Measurements from ENCODE around the gene FADD.

FADD gene

GRCh38 chr11:70202920-70203750 lies at the start of gene FADD:
Gene FADD, plus strand, starts transcription at chr11:70203296. Its CDS starts 164 bp downstream, at chr11:70203460.
- DNase-seq (ENCODE audit: low read depth) = peak; percentile 85

- DNase-seq (ENCODE audit: low read depth) = no peak
These were observed 47.7 kb upstream of the FADD start for GRCh38 chr11:70155386-70155785.

- DNase-seq (ENCODE audit: low read depth) = no peak
These were observed 46.6 kb upstream of the FADD start for GRCh38 chr11:70156291-70157037.

- no peak for DNase-seq (ENCODE audit: low read depth)
These were observed 44.9 kb upstream of the FADD start for GRCh38 chr11:70158201-70158600.

- no peak for DNase-seq (ENCODE audit: low read depth)
These were observed 44.2 kb upstream of the FADD start for GRCh38 chr11:70158757-70159389.

GRCh38 chr11:70159627-70160570 lies 43.2 kb upstream of the FADD start:
- no peak for DNase-seq (ENCODE audit: low read depth)

GRCh38 chr11:70161043-70161625 lies 42.0 kb upstream of the FADD start:
- DNase-seq (ENCODE audit: low read depth) = no peak

- DNase-seq (ENCODE audit: low read depth) = no peak
These were observed 38.4 kb upstream of the FADD start for GRCh38 chr11:70164705-70165104.

GRCh38 chr11:70167120-70167519 lies 36.0 kb upstream of the FADD start:
- no peak for DNase-seq (ENCODE audit: low read depth)

- DNase-seq (ENCODE audit: low read depth) = no peak
These were observed 35.2 kb upstream of the FADD start for GRCh38 chr11:70167723-70168404.

GRCh38 chr11:70168405-70168754 lies 34.7 kb upstream of the FADD start:
- no peak for DNase-seq (ENCODE audit: low read depth)

- no peak for DNase-seq (ENCODE audit: low read depth)
These were observed 34.0 kb upstream of the FADD start for GRCh38 chr11:70169127-70169526.

- no peak for DNase-seq (ENCODE audit: low read depth)
These were observed 33.5 kb upstream of the FADD start for GRCh38 chr11:70169632-70170031.

GRCh38 chr11:70170596-70171210 lies 32.4 kb upstream of the FADD start:
- no peak for DNase-seq (ENCODE audit: low read depth)

GRCh38 chr11:70173018-70173417 lies 30.1 kb upstream of the FADD start:
- no peak for DNase-seq (ENCODE audit: low read depth)

GRCh38 chr11:70174547-70175235 lies 28.4 kb upstream of the FADD start:
- DNase-seq (ENCODE audit: low read depth) = no peak

GRCh38 chr11:70175236-70175698 lies 27.8 kb upstream of the FADD start:
- no peak for DNase-seq (ENCODE audit: low read depth)

- DNase-seq (ENCODE audit: low read depth) = no peak
These were observed 26.0 kb upstream of the FADD start for GRCh38 chr11:70176940-70177689.

GRCh38 chr11:70180906-70181305 lies 22.2 kb upstream of the FADD start:
- no peak for DNase-seq (ENCODE audit: low read depth)

Data from GM04504 (cell line).